Hepatocyte (in vitro differentiated cells): ENCODE data around the gene CCDC148.

Experiments used
- CTCF ChIP-seq: fragments of 200-600 bp; sonication (generic); IDR thresholded peaks from 2 replicates; pipeline ENCODE4 v1.5.1; 2016; ENCODE audit warnings: antibody characterized with exemption, mild to moderate bottlenecking; ENCODE audit not compliant: poor library complexity
- EZH2 ChIP-seq: fragments of 200-600 bp; sonication (generic); IDR thresholded peaks from 2 replicates; pipeline ENCODE4 v1.6.1; 2016; ENCODE audit warnings: antibody characterized with exemption, mild to moderate bottlenecking, borderline replicate concordance

DNA sequence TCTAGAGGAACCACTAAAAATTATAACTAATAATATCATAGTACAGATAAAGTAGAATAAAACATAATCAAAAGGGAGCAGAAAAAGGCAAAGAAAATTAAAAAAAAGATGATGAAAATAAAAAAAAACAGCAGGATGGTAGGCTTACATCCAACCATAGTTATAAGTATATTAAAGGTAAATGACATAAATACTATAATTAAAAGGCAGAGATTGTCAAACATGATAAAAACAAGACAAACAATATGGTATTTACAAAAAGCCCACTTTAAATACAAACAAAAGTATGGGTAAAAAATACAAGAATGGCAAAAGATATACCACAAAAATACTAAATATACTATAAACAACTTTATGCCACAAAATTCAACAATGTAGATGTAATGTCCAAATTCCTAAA lies 24.4 kb downstream of the CCDC148 start:
- no peak for TF ChIP-seq CTCF
- TF ChIP-seq EZH2: no peak
